Keratinocyte (primary cell): ENCODE results near the gene CACNG3. TPM values are rescaled to one million over a fixed set of nuclear protein-coding genes. Genes with fewer than 3 reads are reported as not detected.

ENCODE experiments used
- DNase-seq: peaks from one replicate; pipeline ENCODE4 v3.0.0-alpha.2; 2011; ENCODE audit warnings: low read depth, missing footprints, low spot score
- FAIRE-seq: peaks from 2 replicates; lab custom pipeline; 2011; peaks lifted over from hg19 to GRCh38; lab: Jason Lieb, UNC
- H2AFZ ChIP-seq: 2 replicates; pipeline ENCODE4 v1.6.0; 2012; ENCODE audit warnings: low read length, control low read depth, inconsistent platforms; ENCODE audit not compliant: control insufficient read depth
- H3K27ac ChIP-seq: 2 replicates; pipeline ENCODE4 v1.5.1; 2011; ENCODE audit warnings: low read length; ENCODE audit not compliant: control insufficient read depth, insufficient read depth
- H3K27me3 ChIP-seq: 3 replicates; pipeline ENCODE4 v1.6.0; 2011; ENCODE audit warnings: low read length; ENCODE audit not compliant: control insufficient read depth, insufficient read depth; ENCODE audit errors: extremely low read depth
- H3K36me3 ChIP-seq, 2 experiments: 2 replicates in 1 of 2; 3 replicates in 1 of 2; pipeline ENCODE4 v1.5.1; 2011; ENCODE audit warnings: low read length in 2 of 2, mild to moderate bottlenecking in 1 of 2; ENCODE audit not compliant: control insufficient read depth in 2 of 2, insufficient read depth in 2 of 2; ENCODE audit errors: extremely low read depth in 1 of 2
- H3K4me1 ChIP-seq: 3 replicates; pipeline ENCODE4 v1.5.1; 2011; ENCODE audit warnings: low read length; ENCODE audit not compliant: control insufficient read depth, insufficient read depth; ENCODE audit errors: extremely low read depth
- H3K4me2 ChIP-seq: 3 replicates; pipeline ENCODE4 v1.6.0; 2011; ENCODE audit warnings: low read depth, low read length; ENCODE audit not compliant: control insufficient read depth, insufficient read depth; ENCODE audit errors: extremely low read depth
- H3K4me3 ChIP-seq, 3 experiments: fragments of 200-600 bp in 1 of 3; sonication (generic) in 1 of 3; 2 replicates in 2 of 3; 3 replicates in 1 of 3; pipeline ENCODE4 v1.5.1; 2011 to 2016; ENCODE audit warnings: low read length in 3 of 3, mild to moderate bottlenecking in 3 of 3, control low read depth in 2 of 3, inconsistent platforms in 1 of 3, low read depth in 1 of 3, mixed read lengths in 1 of 3, mixed run types in 1 of 3, moderate library complexity in 1 of 3; ENCODE audit not compliant: control insufficient read depth in 2 of 3, insufficient read depth in 2 of 3; ENCODE audit errors: extremely low read depth in 1 of 3
- H3K79me2 ChIP-seq: 2 replicates; pipeline ENCODE4 v1.6.0; 2012; ENCODE audit warnings: low read length; ENCODE audit not compliant: control insufficient read depth, insufficient read depth
- H3K9ac ChIP-seq: 3 replicates; pipeline ENCODE4 v1.6.0; 2011; ENCODE audit warnings: low read length; ENCODE audit not compliant: control insufficient read depth, insufficient read depth; ENCODE audit errors: extremely low read depth
- H3K9me1 ChIP-seq: 3 replicates; pipeline ENCODE4 v1.6.0; 2011; ENCODE audit warnings: low read length; ENCODE audit not compliant: control insufficient read depth, insufficient read depth; ENCODE audit errors: extremely low read depth
- H3K9me3 ChIP-seq: 2 replicates; pipeline ENCODE4 v1.5.1; 2012; ENCODE audit warnings: low read depth, low read length; ENCODE audit not compliant: control insufficient read depth
- H4K20me1 ChIP-seq: 3 replicates; pipeline ENCODE4 v1.6.0; 2011; ENCODE audit warnings: low read length; ENCODE audit not compliant: control insufficient read depth, insufficient read depth; ENCODE audit errors: extremely low read depth
- CTCF ChIP-seq, 3 experiments: IDR thresholded peaks in 1 of 3; conservative IDR thresholded peaks in 1 of 3; optimal IDR thresholded peaks in 1 of 3; 2 replicates in 2 of 3; 3 replicates in 1 of 3; pipeline versions ENCODE3 to v1.5.1; 2011; ENCODE audit warnings: low read length in 3 of 3, mild to moderate bottlenecking in 3 of 3, moderate library complexity in 2 of 3, control low read depth in 1 of 3, inconsistent platforms in 1 of 3; ENCODE audit not compliant: insufficient read depth in 2 of 3; ENCODE audit errors: extremely low read depth in 1 of 3
- EZH2 ChIP-seq: IDR thresholded peaks from one replicate; pipeline ENCODE4 v1.6.1; 2012; ENCODE audit warnings: inconsistent platforms, mild to moderate bottlenecking, low read length, moderate library complexity
- dilution Hi-C: fragments of 300-500 bp; cut with MboI; formaldehyde crosslinking; loops from one replicate; pipeline ENCODE4 v1.7.0; 2020; ENCODE audit warnings: low sequenced_read_pairs; ENCODE audit not compliant: extremely low pct_ligation_motif_present
- polyA plus RNA-seq, 5 experiments: library from polyadenylated mRNA; depleted of rRNA in 3 of 5; stranded (reverse) in 3 of 5; stranded (forward) in 1 of 5; unstranded in 1 of 5; fragments of >200 nt; gene quantifications; 1 replicate in 1 of 5; 2 replicates in 3 of 5; 3 replicates in 1 of 5; pipeline versions ENCODE4 v1.2.1 to v1.2.3, GENCODE V29; 2011 to 2012; ENCODE audit warnings: missing spikeins in 2 of 5, low read depth in 1 of 5, low replicate concordance in 1 of 5

The CACNG3 gene
- polyA plus RNA-seq, 1 donor (not counting 4 experiments of a cell fraction or from before 2014, with no cell fraction given) = not detected

GRCh38 chr16:24324421-24324820 is 68.3 kb downstream of the CACNG3 start:
- no peak overlapping the region for H3K27ac ChIP-seq
- no peak overlapping the region for H2AFZ ChIP-seq
- TF ChIP-seq CTCF (optimal IDR thresholded peaks at IDR 0.05 in 1 of 3, IDR thresholded peaks at IDR 0.05 in 1 of 3, conservative IDR thresholded peaks at IDR 0.05 in 1 of 3; ENCODE audit: extremely low read depth in 1 of 3, insufficient read depth in 2 of 3, low read length in 3 of 3) (no peak), EZH2 (no peak)
- H4K20me1 ChIP-seq = no peaks in the 10 kb centered on the region
- no peak overlapping the region for H3K4me3 ChIP-seq
- H3K36me3 ChIP-seq = no peaks in the 10 kb centered on the region
- no peaks in the 10 kb centered on the region for H3K9me3 ChIP-seq
- FAIRE-seq (no peak), DNase-seq (no peak)
- no peak overlapping the region for H3K9ac ChIP-seq
- H3K4me1 ChIP-seq = no peaks in the 10 kb centered on the region
- H3K4me2 ChIP-seq = no peak overlapping the region
- H3K27me3 ChIP-seq = no peaks in the 10 kb centered on the region
- no peaks in the 10 kb centered on the region for H3K79me2 ChIP-seq
- H3K9me1 ChIP-seq = no peaks in the 10 kb centered on the region
- dilution Hi-C loops = no loop called here

- DNase-seq (no peak), FAIRE-seq (no peak)
- no peak overlapping the region for H3K4me2 ChIP-seq
- H3K27ac ChIP-seq = no peak overlapping the region
- no peak overlapping the region for H3K9ac ChIP-seq
- no peak for TF ChIP-seq CTCF (optimal IDR thresholded peaks at IDR 0.05 in 1 of 3, IDR thresholded peaks at IDR 0.05 in 1 of 3, conservative IDR thresholded peaks at IDR 0.05 in 1 of 3; ENCODE audit: extremely low read depth in 1 of 3, insufficient read depth in 2 of 3, low read length in 3 of 3)
- no peak for TF ChIP-seq EZH2
- no peak overlapping the region for H3K4me3 ChIP-seq
- no peak overlapping the region for H2AFZ ChIP-seq
- no peaks in the 10 kb centered on the region for H3K9me3 ChIP-seq
- no peaks in the 10 kb centered on the region for H3K9me1 ChIP-seq
- dilution Hi-C loops = no loop called here
- no peaks in the 10 kb centered on the region for H3K36me3 ChIP-seq
- H3K27me3 ChIP-seq = no peaks in the 10 kb centered on the region
- no peaks in the 10 kb centered on the region for H3K79me2 ChIP-seq
- no peaks in the 10 kb centered on the region for H4K20me1 ChIP-seq
- no peaks in the 10 kb centered on the region for H3K4me1 ChIP-seq
Observed at GRCh38 chr16:24328835-24329452, 72.8 kb downstream of the CACNG3 start.
